Endodermal cell (in vitro differentiated cells): Measurements from ENCODE around the gene FPR3. TPM values are rescaled to one million over a fixed set of nuclear protein-coding genes. Genes with fewer than 3 reads are reported as not detected.

Source experiments
- DNase-seq: peaks from one replicate; pipeline ENCODE4 v3.0.0-alpha.2; 2017
- H3K27ac ChIP-seq: 2 replicates; pipeline ENCODE4 v1.5.1; 2013; ENCODE audit warnings: mild to moderate bottlenecking, low read depth, low read length, moderate library complexity
- H3K27me3 ChIP-seq: 2 replicates; pipeline ENCODE4 v1.6.1; 2013; ENCODE audit warnings: mild to moderate bottlenecking, low read length, moderate library complexity; ENCODE audit not compliant: insufficient read depth, control insufficient read depth, poor library complexity, severe bottlenecking
- H3K36me3 ChIP-seq: 2 replicates; pipeline ENCODE4 v1.7.0; 2013; ENCODE audit warnings: mild to moderate bottlenecking, low read length, moderate library complexity; ENCODE audit not compliant: control insufficient read depth, insufficient read depth
- H3K4me1 ChIP-seq: one replicate; pipeline ENCODE4 v1.7.0; 2013; ENCODE audit warnings: low read length; ENCODE audit not compliant: control insufficient read depth, insufficient read depth
- H3K4me3 ChIP-seq: 2 replicates; pipeline ENCODE4 v1.5.1; 2013; ENCODE audit warnings: mild to moderate bottlenecking, low read length, moderate library complexity
- H3K9ac ChIP-seq: 2 replicates; pipeline ENCODE4 v1.6.1; 2013; ENCODE audit warnings: mild to moderate bottlenecking, low read length, moderate library complexity; ENCODE audit not compliant: poor library complexity, severe bottlenecking; ENCODE audit errors: extremely low read depth
- H3K9me3 ChIP-seq: 2 replicates; pipeline ENCODE4 v1.6.1; 2013; ENCODE audit warnings: mild to moderate bottlenecking, low read length, moderate library complexity; ENCODE audit not compliant: control insufficient read depth
- H3K27ac Mint-ChIP-seq: 2 replicates; pipeline ENCODE4 v1.8.0; 2020; ENCODE audit warnings: mixed read lengths
- H3K27me3 Mint-ChIP-seq: 2 replicates; pipeline ENCODE4 v1.8.0; 2021; ENCODE audit warnings: mild to moderate bottlenecking, mixed read lengths; ENCODE audit not compliant: insufficient read depth
- H3K36me3 Mint-ChIP-seq: 2 replicates; pipeline ENCODE4 v1.8.0; 2020; ENCODE audit warnings: low read depth, mixed read lengths
- H3K4me1 Mint-ChIP-seq: 2 replicates; pipeline ENCODE4 v1.8.0; 2020; ENCODE audit warnings: mixed read lengths
- H3K4me3 Mint-ChIP-seq: 2 replicates; pipeline ENCODE4 v1.8.0; 2020; ENCODE audit warnings: mild to moderate bottlenecking, moderate library complexity, mixed read lengths
- H3K9me3 Mint-ChIP-seq: 2 replicates; pipeline ENCODE4 v1.8.0; 2020; ENCODE audit warnings: mild to moderate bottlenecking, mixed read lengths
- WGBS, 2 experiments: methylation state at CpG; one replicate each; pipeline versions ENCODE4 v1.1.5 to v1.1.7; 2013; ENCODE audit warnings: missing lambda C conversion rate in 2 of 2, mixed read lengths in 1 of 2; ENCODE audit not compliant: insufficient coverage in 1 of 2, insufficient read length in 1 of 2; 5-methylcytosine and 5-hydroxymethylcytosine counted together
- total RNA-seq, 2 donors: library from RNA; stranded (reverse); fragmentation: NEBNext Ultra II Directional in 1 of 2; extraction: Animal tissue kit (Norgen Biotek cat#: 25700) in 1 of 2; gene quantifications; 2 replicates in 1 of 2; 3 replicates in 1 of 2; pipeline ENCODE4 v1.2.1, GENCODE V29; 2021
- TF ChIP-seq, protein P1 (sequence below): fragments of 200-600 bp; sonication (generic); conservative IDR thresholded peaks from 2 replicates; pipeline ENCODE4 v1.5.0; 2021; ENCODE audit warnings: antibody characterized with exemption, mild to moderate bottlenecking

The FPR3 gene
- total RNA-seq, 2 donors from 2014 or later: not detected

DNA sequence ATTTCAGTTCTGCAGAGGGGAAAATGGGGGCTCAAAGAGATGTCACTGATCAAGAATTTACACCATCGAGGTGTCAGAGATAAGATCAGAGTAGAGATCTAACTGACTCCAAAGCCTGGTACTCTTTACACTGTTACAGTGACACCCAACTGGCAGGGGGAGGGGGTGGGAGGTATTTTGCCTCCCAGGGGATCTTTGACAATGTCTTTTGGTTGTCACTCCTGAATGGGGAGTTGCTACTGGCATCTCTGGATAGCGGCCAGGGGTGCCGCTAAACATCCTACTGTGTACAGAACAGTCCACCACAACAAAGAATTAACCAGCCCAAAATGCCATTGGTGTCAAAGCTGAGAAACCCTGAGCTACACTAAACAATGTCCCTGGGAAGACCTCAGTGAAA is 3.1 kb downstream of the FPR3 start:
- DNase-seq: no peak
- H3K36me3 Mint-ChIP-seq: no peaks in the 10 kb centered on the region
- Histone ChIP-seq H3K36me3 (no peaks in the 10 kb centered on the region), H3K9ac (no peak overlapping the region), H3K27ac (no peak overlapping the region), H3K27me3 (no peaks in the 10 kb centered on the region), H3K4me1 (no peaks in the 10 kb centered on the region), H3K4me3 (no peak overlapping the region), H3K9me3 (peaks cover 31% of the 10 kb centered on the region)
- no peak overlapping the region for H3K27ac Mint-ChIP-seq
- TF ChIP-seq, protein P1, sequence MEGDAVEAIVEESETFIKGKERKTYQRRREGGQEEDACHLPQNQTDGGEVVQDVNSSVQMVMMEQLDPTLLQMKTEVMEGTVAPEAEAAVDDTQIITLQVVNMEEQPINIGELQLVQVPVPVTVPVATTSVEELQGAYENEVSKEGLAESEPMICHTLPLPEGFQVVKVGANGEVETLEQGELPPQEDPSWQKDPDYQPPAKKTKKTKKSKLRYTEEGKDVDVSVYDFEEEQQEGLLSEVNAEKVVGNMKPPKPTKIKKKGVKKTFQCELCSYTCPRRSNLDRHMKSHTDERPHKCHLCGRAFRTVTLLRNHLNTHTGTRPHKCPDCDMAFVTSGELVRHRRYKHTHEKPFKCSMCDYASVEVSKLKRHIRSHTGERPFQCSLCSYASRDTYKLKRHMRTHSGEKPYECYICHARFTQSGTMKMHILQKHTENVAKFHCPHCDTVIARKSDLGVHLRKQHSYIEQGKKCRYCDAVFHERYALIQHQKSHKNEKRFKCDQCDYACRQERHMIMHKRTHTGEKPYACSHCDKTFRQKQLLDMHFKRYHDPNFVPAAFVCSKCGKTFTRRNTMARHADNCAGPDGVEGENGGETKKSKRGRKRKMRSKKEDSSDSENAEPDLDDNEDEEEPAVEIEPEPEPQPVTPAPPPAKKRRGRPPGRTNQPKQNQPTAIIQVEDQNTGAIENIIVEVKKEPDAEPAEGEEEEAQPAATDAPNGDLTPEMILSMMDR: no peak
- no peaks in the 10 kb centered on the region for H3K4me1 Mint-ChIP-seq
- no peak overlapping the region for H3K4me3 Mint-ChIP-seq
- peaks cover 30% of the 10 kb centered on the region for H3K27me3 Mint-ChIP-seq
- 57 to 94% methylated on average over 1 to 3 of the region's 3 CpGs for WGBS, 2 experiments
- H3K9me3 Mint-ChIP-seq: peaks cover 41% of the 10 kb centered on the region

DNA sequence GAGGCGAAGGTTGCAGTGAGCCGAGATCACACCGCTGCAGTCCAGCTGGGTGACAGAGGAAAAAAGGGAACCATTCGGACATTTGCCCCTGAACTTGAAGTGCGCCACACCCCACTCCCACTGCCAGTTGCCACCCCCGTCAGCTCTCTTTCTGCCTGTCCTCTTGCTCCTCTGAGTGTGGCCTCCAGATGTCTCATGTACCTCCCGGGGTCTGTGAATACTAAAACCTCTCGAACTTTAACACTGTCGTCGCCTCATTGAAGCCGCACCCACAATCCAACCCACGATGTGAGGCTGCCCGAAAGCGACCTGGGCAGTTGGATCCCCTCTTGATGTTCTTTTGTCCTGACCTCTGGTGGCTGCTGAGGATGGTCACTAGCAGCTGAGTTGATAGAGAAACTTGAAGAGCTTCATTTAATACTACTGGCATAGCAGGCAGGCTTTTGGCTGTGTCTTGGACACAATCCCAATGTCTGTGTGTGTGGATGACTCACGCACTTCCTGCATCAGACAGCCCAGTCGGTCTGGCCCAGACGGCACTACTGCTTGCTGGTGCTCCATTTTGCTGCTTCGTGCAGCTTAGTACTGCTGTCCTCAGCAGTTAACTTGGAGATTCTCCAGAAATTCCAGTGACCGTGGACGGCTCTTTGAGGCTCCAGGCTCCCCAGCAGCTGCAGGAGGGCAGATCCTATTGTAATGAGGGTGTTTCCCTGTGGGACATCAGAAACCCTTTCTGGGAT is 4.2 kb downstream of the FPR3 start:
- no peaks in the 10 kb centered on the region for H3K4me1 Mint-ChIP-seq
- WGBS, 2 experiments: 90% methylated on average over 15 to 20 of the region's 20 CpGs
- peaks cover 24% of the 10 kb centered on the region for H3K27me3 Mint-ChIP-seq
- H3K4me3 Mint-ChIP-seq: no peak overlapping the region
- Histone ChIP-seq H3K4me1 (no peaks in the 10 kb centered on the region), H3K27me3 (no peaks in the 10 kb centered on the region), H3K27ac (no peak overlapping the region), H3K9me3 (peaks cover 42% of the 10 kb centered on the region), H3K36me3 (no peaks in the 10 kb centered on the region), H3K9ac (no peak overlapping the region), H3K4me3 (no peak overlapping the region)
- no peak overlapping the region for H3K27ac Mint-ChIP-seq
- H3K36me3 Mint-ChIP-seq: no peaks in the 10 kb centered on the region
- DNase-seq: no peak
- TF ChIP-seq, protein P1: no peak
- H3K9me3 Mint-ChIP-seq: peaks cover 51% of the 10 kb centered on the region

DNA sequence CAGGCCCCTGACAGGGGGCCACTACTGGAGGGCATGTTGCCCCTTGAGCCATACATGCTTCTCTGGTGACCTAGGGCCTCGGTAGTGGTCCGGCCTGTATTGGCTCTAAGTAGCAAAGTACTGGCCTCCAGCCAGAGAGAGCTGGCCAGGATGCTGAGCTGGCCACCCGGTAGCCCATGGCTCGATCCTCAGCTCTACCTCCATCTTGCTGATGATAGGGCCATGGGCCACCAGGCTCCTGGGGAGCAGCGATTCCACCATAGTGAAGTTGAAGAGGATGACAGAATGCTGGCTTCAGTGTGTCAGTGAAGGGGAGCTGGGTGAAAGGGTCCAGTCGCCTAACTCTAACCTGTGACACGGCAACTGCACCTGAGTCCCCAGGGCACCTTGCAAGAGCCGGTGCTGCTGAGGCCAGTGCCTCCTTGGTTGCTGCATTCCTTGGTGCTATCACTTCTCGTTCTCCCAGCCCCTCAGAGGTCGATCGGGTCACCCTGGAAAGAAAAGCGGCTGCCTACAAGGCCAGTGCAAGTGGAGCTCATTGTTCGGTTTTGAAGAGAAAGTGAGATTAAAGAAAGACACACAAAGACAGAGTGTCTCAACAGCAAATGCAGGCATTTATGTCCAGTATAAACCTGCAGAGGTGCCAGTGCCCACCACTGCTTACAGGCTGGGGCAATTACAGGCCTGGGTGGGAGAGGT is 5.0 kb downstream of the FPR3 start:
- no peak for DNase-seq
- TF ChIP-seq, protein P1: no peak
- Mint-ChIP-seq H3K4me3 (no peak overlapping the region), H3K36me3 (peaks cover 2% of the 10 kb centered on the region), H3K27ac (no peak overlapping the region), H3K4me1 (no peaks in the 10 kb centered on the region), H3K27me3 (peaks cover 18% of the 10 kb centered on the region), H3K9me3 (peaks cover 55% of the 10 kb centered on the region)
- H3K9ac ChIP-seq: no peak overlapping the region
- no peaks in the 10 kb centered on the region for H3K27me3 ChIP-seq
- H3K9me3 ChIP-seq: peaks cover 48% of the 10 kb centered on the region
- 91 to 93% methylated on average over 7 to 13 of the region's 13 CpGs for WGBS, 2 experiments
- no peak overlapping the region for H3K4me3 ChIP-seq
- H3K36me3 ChIP-seq: no peaks in the 10 kb centered on the region
- H3K27ac ChIP-seq: no peak overlapping the region
- H3K4me1 ChIP-seq: no peaks in the 10 kb centered on the region
